Kidney tubule cell (primary cell): ENCODE measurements around the gene MMP3.
"Not testable (repeated sequence)": the region's sequence is repeated elsewhere in the genome, so short reads cannot be mapped to it uniquely, and the experiment has no call there.

Experiments used
- DNase-seq: peaks from one replicate; pipeline ENCODE4 v3.0.0-alpha.2; 2018; ENCODE audit warnings: low spot score

MMP3 gene

DNA sequence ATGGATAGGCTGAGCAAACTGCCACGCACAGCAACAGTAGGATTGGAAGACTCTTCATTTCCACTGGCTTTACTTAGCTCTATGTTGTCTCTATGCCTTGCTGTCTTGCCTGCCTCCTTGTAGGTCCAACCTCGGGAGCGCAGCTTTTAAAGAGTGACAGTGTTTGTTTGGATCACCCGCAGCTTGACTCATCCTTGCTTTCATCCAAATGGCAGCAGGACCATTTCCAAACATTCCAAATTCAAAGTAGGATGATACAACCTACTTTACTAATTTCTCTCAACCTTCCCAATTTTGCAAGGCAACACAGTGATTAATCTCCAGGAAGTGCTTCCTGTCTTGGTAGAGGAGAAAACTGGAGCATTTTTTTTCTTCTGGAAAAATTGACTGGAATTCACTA is at the start of gene MMP3:
Gene MMP3, minus strand, starts transcription at position 121 of the 400 bp plus-strand sequence. Its CDS starts 63 bp downstream, at position 58.
- peak; percentile 17 for DNase-seq

GRCh38 chr11:102891736-102892135 is 48.3 kb upstream of the MMP3 start:
- no peak for DNase-seq

- no peak for DNase-seq
Measured at GRCh38 chr11:102886999-102887398, 43.6 kb upstream of the MMP3 start.

- peak; percentile 31 for DNase-seq
Measured at GRCh38 chr11:102883141-102883540, 39.7 kb upstream of the MMP3 start.

DNA sequence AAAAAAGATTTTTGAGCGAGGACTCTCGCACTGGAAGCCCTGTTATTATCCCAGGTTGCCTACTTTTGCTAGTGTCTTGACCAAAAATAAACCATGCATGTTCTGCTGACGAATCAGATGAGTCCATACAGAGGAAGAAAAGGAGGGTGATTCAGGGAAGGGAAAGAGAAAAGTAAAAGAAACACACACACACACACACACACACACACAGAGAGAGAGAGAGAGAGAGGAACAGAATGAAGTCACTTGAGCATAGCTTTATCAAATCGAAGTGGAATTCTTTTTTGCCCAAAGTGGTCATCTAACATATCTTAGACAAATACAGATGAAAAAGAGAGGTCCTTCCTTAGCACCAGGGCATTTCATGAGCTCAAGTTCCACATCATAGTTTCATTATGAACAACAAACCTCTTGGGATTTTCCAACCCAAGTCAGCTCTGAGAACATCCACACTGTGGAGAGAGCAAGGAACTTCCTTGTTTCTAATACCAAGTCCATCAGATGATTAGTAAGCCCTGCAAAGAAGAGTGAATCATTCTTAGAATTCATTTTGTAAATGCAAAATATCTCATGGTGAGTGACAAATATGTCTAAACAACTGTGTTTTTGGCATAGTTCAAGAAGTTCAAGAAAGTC is 39.1 kb upstream of the MMP3 start:
- DNase-seq, result peak; percentile 89

DNA sequence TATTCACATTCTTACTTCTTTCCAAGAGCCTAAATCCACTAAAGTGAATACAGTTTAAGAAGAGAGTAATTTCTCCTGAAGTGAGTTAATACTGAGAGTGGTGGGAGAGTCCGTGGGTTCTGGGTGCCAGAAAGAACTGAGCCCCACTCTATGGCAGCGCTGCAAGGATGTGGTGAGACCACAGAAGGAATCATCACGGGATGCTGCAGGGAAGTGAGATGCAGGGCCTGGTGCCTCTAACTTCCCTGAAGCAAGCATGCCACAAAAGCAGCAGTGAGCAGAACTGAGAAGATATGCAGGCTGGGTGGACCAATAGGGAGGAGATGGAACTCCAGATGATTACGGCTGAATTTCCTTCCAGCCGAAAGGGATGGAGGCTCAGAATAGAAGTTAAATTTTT is 36.4 kb upstream of the MMP3 start:
- no peak for DNase-seq

- no peak for DNase-seq
Measured at GRCh38 chr11:102878595-102878994, 35.2 kb upstream of the MMP3 start.

DNA sequence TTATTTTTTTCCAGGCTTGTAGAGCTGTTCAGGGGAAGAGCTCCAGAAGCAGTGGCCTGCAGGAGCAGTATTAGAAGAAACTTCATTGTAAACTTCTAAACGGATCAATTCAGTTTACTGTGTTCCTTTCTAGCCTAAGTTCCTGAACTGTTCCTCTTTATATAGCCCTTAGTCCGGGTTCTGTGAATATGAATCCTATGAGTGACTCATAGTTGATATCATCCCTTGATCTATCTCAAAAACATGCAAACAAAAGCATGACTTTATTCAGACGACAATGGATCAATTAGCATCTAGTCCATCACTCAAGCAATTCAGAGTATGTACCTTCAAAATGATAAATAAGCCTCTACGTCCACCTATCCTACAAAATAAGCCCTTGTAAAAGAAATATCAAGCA is 31.4 kb upstream of the MMP3 start, which contains the start of gene MMP12:
Gene MMP12, minus strand, starts transcription at position 131 of the 400 bp plus-strand sequence. Its CDS starts 45 bp downstream, at position 86.
- DNase-seq, result no peak

DNA sequence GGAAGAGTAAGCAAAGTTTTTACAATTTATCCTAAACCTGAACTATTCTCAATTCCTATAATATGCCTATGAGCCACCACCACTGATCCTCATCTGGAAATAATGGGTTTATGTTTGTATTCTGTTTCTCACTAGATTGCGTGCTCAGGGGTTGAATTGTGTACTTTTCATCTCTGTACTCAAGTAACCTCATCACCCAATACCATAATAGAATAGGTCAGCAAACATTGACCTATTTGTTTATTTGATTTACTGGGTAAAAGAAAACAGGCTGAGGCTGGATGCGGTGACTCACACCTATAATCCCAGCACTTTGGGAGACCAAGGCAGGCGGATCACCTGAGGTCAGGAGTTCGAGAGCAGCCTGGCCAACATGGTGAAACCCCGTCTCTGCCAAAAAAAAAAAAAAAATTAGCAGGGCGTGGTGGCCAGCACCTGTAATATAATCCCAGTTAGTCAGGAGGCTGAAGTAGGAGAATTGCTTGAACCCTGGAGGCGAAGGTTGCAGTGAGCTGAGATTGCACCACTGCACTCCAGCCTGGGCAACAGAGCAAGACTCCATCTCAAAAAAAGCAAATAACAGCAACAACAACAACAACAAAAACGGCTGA is 26.1 kb upstream of the MMP3 start:
- not testable (repeated sequence) for DNase-seq

GRCh38 chr11:102868339-102868738 is 24.9 kb upstream of the MMP3 start:
- DNase-seq, result no peak

DNA sequence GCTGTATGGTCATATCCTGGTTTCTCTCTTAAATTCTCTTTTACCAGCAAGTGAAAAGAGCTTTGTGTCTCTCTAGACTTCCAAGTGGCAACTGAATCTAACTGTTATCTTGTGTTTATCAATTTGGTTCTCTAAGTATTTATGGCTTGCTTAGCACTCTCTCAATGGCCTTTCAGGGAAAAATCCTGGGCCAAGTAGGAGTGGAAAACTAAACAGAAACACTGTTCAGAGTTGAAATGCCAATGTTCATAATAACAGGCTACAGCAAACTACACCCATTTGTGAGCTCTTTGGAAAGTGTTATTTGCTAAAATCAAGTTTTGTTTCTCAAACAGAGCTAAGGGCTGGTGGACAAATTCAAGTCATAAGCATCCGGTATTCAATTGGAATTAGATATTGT is 21.3 kb upstream of the MMP3 start:
- DNase-seq, result no peak

DNA sequence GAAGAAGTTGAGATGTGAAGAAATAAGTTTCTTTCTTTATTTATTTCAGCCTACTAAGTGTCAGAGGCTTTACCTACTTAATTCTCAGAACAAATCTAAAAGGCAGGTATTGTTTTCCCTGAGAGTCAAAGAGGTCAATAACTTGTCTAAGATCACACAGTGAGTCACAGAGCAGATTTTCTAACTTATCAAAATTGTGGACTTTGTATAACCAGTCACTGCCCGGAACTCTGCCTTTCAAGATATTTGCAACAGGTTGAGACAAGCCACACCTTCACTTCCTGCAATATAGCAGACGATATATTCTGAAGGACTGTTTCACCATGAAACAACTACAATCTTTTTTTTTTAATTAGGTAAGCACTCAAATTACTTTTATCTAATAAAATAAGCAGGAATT is 10.5 kb upstream of the MMP3 start:
- no peak for DNase-seq

- no peak for DNase-seq
Measured at GRCh38 chr11:102853055-102853454, 9.6 kb upstream of the MMP3 start.

- peak; percentile 87 for DNase-seq
Measured at GRCh38 chr11:102850973-102851745, 7.8 kb upstream of the MMP3 start.

DNA sequence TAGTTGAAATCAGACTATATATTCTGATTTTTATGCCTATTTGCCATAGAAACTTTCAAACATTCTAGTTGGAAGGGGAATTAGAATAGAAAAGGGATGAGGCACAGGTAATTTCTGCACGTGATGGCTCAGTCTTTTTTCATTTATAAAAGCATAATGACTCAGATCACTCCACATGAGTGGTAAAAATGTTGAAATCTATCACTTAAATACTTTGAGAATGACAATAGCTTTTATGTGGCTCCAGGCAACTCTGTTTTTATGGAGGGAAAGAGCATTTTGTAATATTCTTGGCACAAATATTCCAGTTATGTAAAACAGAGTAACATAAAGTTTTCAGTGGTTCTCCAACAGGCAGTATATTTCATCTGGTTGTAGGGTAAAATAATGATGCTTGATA is 5.9 kb upstream of the MMP3 start:
- peak; percentile 23 for DNase-seq

DNA sequence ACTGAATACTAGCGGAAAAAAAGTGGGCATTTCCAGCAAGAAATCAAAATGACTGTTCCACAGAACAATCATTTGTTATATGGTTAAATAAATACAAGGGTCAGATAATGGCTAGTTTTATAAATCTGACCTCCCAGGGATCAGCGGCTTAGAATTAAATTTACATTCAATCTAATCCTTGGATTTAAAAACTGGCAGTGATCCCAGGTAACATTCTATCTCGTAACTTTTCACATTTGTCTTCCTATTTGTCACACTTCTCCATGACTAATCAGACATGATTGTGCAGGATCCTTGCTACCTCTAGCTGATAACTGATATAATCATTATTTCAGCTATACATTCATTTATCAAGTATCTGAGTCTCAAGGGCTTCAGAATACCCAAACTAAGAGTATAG is 2.9 kb upstream of the MMP3 start:
- no peak for DNase-seq

GRCh38 chr11:102842930-102843329 is 479 bp downstream of the MMP3 start:
- DNase-seq, result no peak

- DNase-seq, result no peak
Measured at GRCh38 chr11:102840018-102840417, 3.4 kb downstream of the MMP3 start.

- no peak for DNase-seq
Measured at GRCh38 chr11:102837646-102838045, 5.8 kb downstream of the MMP3 start.

- DNase-seq, result no peak
Measured at GRCh38 chr11:102837156-102837555, 6.3 kb downstream of the MMP3 start.

DNA sequence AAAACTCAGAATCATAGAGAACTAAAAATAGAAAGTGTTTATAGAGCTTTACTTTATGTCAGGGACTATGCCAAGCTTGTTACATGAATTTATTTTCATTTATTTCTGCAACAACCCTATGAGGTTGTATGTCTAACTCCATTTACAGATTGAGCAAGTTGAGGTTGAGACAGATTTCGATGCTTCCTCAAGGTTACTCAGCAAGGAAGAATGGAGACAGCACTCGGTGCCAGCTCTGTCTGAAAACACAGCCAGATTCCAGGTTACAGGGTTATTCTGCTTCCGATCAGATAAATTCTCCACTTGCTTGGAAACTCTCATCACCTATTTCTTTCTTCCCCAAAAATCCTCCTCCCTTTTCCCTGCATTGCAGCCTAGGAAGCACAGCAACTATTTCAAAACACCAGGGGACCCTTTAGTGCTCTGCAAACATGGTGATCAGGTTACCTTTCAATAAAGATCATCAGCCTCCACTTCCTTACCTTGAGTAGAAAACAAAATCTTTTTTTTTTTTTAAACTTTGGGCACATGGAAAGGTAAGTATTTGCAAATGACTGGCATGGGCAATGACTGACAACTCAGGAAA is 7.0 kb downstream of the MMP3 start:
- peak; percentile 42 for DNase-seq

DNA sequence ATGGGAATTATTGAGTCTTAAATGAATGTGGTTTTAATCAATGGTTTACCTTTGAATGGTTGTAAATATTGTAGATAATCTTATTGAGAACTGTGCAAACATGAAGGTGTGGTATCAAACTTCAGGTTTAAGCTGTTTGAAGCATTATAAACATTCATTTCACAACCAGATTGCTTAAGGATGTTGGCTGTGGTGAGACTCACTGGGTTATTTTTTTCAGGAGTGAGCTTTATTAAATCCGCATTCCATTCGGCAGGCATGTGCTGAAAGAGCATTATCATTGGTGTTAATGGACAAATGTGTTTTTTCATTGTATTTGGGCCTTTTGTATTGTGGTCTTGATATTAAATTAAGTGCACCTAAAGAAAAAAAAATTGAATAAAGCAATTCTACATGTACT is 9.7 kb downstream of the MMP3 start:
- DNase-seq, result no peak

- DNase-seq, result no peak
Measured at GRCh38 chr11:102832612-102833011, 10.8 kb downstream of the MMP3 start.
